ENCODE results near the gene DNM1L.

DNA sequence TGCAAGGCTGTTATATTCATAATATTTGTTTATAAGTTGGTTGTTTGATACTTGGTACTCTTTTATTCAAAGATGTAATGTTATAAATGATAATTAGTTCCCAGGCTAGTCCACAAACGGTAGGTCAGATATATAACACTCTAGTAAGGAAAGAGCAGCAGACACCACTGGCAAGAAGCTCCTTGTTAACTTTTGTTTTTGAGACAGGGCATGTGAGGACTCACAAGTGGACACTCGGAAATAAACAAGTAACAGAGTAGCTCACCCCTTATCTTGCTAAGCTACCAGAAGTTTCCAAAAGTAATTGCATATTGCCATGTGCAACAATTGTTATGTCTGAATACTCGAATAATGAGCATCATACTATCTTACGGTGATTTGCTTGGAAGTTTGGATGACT, 115.2 kb downstream of the DNM1L start:
- TF ChIP-seq EP300 (IDR thresholded peaks at IDR 0.05) = no peak
- TF ChIP-seq, protein P1, sequence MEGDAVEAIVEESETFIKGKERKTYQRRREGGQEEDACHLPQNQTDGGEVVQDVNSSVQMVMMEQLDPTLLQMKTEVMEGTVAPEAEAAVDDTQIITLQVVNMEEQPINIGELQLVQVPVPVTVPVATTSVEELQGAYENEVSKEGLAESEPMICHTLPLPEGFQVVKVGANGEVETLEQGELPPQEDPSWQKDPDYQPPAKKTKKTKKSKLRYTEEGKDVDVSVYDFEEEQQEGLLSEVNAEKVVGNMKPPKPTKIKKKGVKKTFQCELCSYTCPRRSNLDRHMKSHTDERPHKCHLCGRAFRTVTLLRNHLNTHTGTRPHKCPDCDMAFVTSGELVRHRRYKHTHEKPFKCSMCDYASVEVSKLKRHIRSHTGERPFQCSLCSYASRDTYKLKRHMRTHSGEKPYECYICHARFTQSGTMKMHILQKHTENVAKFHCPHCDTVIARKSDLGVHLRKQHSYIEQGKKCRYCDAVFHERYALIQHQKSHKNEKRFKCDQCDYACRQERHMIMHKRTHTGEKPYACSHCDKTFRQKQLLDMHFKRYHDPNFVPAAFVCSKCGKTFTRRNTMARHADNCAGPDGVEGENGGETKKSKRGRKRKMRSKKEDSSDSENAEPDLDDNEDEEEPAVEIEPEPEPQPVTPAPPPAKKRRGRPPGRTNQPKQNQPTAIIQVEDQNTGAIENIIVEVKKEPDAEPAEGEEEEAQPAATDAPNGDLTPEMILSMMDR (IDR thresholded peaks at IDR 0.05) = no peak
- TF ChIP-seq POLR2AphosphoS5 (IDR thresholded peaks at IDR 0.05) = no peak
- TF ChIP-seq POLR2A (IDR thresholded peaks at IDR 0.05; ENCODE audit: low read depth) = no peak

Data from esophagus muscularis mucosa (tissue), 4 donors.